Suppressor macrophage treated with lipopolysaccharide for 1 hour (primary cell): Measurements from ENCODE around the gene IQCK.

Experiments
- DNase-seq, 3 donors: peaks; one replicate each; pipeline ENCODE4 v3.0.0-alpha.2; 2020 to 2022

The IQCK gene

GRCh38 chr16:19808061-19808641 lies 90.1 kb downstream of the IQCK start:
- DNase-seq = no peak

- peak; percentile 24 to 59 (median 35) for DNase-seq
Measured at GRCh38 chr16:19809121-19809635, 91.1 kb downstream of the IQCK start.

GRCh38 chr16:19809693-19810092 lies 91.6 kb downstream of the IQCK start:
- DNase-seq = no peak

GRCh38 chr16:19810817-19811731 lies 93.0 kb downstream of the IQCK start:
- no peak for DNase-seq

- no peak for DNase-seq
Measured at GRCh38 chr16:19812986-19813385, 94.9 kb downstream of the IQCK start.

GRCh38 chr16:19815418-19815817 lies 97.3 kb downstream of the IQCK start:
- no peak for DNase-seq

GRCh38 chr16:19817122-19817521 lies 99.1 kb downstream of the IQCK start:
- DNase-seq = no peak

GRCh38 chr16:19817875-19818274 lies 99.8 kb downstream of the IQCK start:
- no peak for DNase-seq

GRCh38 chr16:19822533-19822932 lies 104.5 kb downstream of the IQCK start:
- peak in 1 of 3 donors; percentile 34 for DNase-seq

- no peak for DNase-seq
Measured at GRCh38 chr16:19823322-19823721, 105.3 kb downstream of the IQCK start.

- DNase-seq = no peak
Measured at GRCh38 chr16:19824216-19824615, 106.1 kb downstream of the IQCK start.

GRCh38 chr16:19829844-19830692 lies 112.0 kb downstream of the IQCK start:
- DNase-seq = no peak

GRCh38 chr16:19830902-19831560 lies 113.0 kb downstream of the IQCK start:
- DNase-seq = no peak

- DNase-seq = no peak
Measured at GRCh38 chr16:19831678-19832077, 113.6 kb downstream of the IQCK start.

GRCh38 chr16:19833176-19833575 lies 115.1 kb downstream of the IQCK start:
- no peak for DNase-seq

GRCh38 chr16:19833581-19833980 lies 115.5 kb downstream of the IQCK start:
- DNase-seq = no peak

GRCh38 chr16:19835196-19835595 lies 117.1 kb downstream of the IQCK start:
- no peak for DNase-seq

- DNase-seq = peak; percentile 19 to 71 (median 38)
Measured at GRCh38 chr16:19835968-19836421, 117.9 kb downstream of the IQCK start.

- no peak for DNase-seq
Measured at GRCh38 chr16:19837331-19837980, 119.4 kb downstream of the IQCK start.

GRCh38 chr16:19837984-19838707 lies 120.1 kb downstream of the IQCK start:
- no peak for DNase-seq

- DNase-seq = no peak
Measured at GRCh38 chr16:19840524-19841110, 122.5 kb downstream of the IQCK start.
